RPMI7951 (cell line): ENCODE results near the gene PLA2G2D. TPM values are rescaled to one million over a fixed set of nuclear protein-coding genes. Genes with fewer than 3 reads are reported as not detected.
A peak's percentile ranks its signal among the peaks of the same experiment; 100 is the strongest.

Experiments used
- DNase-seq: peaks from one replicate; pipeline ENCODE4 v3.0.0-alpha.2; 2012; ENCODE audit warnings: low read depth
- total RNA-seq: library from RNA; depleted of rRNA; stranded (reverse); fragments of >200 nt; shearing (Covaris generic); gene quantifications from 2 replicates; pipeline ENCODE4 v1.2.3, GENCODE V29; 2014

The PLA2G2D gene
- total RNA-seq, 1 experiment from 2014 or later = not detected

- no peak for DNase-seq
These were observed 3.9 kb downstream of the PLA2G2D start for GRCh38 chr1:20115479-20115878.

GRCh38 chr1:20114021-20114648, 5.2 kb downstream of the PLA2G2D start:
- no peak for DNase-seq

DNA sequence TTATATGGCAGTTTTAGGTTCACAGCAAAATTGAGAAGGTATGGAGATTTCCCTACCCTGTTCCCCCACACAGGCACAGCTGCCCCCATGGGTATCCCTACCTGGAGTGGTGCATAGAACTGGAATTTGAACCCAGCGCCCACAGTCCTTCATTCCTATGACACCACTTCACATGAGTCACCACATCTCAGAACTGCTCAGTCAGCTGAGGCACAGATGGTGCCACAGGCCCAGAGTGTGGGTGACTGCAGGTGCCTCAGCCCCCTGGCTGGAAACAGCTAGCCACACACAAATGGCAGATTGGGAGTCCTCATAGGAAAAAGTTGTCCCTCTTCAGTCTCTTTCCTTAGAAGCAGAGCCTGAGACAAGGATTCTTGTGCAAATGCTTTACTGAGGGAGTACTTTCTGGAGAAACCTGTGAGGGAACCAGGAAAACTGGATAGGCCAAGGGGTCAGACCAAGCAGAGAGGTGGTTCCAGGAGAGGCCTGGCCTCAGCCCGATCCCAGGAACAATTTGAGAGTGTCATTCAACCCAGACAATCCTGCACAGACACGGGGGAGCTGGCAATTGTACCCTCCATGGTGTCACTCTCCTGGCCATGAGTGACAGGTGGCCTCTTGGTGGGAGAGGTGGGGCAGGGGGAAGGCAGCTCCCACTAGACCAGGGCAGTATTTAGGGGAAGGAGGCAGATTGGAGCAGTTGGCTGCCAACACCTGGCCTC, 6.9 kb downstream of the PLA2G2D start:
- DNase-seq = peak; percentile 58

GRCh38 chr1:20111452-20111851, 7.9 kb downstream of the PLA2G2D start:
- DNase-seq = no peak

DNA sequence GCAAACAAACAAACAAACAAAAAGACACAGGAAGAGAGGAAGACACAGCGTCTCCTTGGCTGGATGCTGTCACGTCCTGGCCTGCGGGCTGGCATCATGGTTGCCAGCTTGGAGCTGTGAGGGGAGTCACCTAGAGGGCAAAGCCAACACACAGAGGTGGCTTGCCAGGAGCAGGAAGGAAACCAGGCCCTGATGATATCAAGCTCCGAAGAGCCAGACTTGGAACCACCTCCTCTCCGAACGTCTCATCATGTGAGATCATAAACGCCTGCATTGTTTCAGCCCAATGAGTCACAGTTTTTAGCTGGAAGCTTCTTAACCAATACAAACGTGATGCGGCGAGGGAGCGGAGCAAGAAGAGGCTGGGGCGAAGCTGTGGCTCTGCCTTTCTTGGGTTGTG, 8.7 kb downstream of the PLA2G2D start:
- DNase-seq = peak; percentile 93

GRCh38 chr1:20109223-20109856, 10.0 kb downstream of the PLA2G2D start:
- DNase-seq = no peak

DNA sequence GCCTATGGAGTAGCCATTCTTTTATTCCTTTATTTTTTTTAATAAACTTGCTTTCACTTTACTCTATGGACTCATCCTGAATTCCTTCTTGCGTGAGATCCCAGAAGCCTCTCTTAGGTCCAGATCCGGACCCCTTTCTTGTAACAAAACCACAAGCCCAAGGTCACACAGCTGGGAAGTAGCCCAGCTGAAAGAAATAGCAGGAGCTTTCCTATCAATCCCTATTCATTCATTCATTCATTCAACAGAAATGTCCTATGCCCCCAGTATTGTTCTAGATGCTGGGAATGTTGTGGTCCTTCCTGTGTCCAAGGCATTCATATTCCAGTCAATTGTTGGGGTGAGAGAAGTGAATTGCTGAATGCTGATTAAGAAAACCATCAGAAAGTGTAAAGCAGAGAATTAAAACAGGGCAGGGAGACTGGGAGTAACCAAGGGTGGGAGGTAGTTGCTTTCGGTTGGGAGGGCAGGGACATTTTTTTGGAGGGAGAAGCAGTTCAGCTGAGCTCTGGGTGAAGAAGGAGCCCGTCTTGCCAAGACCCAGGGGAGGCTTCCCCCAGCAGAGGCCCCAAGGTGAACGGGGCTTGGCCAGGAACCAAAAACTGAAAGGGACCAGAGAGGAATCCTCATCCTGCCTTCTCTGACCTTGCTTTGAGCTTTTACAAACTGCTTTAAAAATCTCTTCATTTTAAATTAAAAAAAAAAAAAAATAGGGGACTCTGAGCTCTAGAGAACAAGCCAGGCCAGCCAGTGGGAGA, 10.8 kb downstream of the PLA2G2D start:
- peak; percentile 81 for DNase-seq

- DNase-seq = no peak
These were observed 11.5 kb downstream of the PLA2G2D start for GRCh38 chr1:20107796-20108195.

DNA sequence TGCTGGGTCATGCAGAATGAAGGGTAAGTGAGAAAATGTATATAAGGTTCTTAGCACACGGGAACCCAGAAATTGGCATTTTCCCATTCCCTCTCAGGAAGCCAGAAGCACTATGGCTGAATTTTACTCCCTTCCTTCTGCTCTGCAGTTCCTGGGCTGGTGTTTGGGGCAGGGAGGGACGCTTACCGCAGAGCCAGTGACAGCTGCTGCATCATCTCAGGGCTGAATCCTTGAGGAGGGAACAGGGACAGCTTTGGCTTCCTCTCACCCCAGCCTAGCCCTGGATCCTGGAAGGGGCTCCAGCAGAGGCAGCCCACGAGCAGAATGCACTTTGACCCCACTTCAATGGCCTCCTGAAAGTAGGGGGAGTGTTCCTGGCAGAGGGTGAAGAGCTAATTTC, 12.0 kb downstream of the PLA2G2D start:
- DNase-seq = no peak

DNA sequence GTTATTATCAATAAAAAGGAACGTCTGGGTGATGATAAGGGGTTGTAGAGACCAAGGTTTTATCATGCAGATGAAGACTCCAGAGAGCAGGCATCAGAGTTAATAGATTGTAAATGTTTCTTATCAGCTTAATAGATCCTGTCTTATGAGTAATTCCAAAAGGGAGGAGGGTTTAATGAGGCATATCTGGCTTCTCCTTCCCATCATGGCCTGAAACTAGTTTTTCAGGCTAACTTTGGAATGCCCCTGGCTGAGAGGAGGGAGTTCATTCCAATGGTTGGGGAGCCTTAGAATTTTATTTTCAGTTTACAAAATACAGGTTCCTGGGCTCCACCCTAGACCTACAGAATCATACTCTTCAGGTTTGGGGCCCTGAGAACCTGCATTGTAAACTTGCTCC, 13.5 kb downstream of the PLA2G2D start:
- no peak for DNase-seq

DNA sequence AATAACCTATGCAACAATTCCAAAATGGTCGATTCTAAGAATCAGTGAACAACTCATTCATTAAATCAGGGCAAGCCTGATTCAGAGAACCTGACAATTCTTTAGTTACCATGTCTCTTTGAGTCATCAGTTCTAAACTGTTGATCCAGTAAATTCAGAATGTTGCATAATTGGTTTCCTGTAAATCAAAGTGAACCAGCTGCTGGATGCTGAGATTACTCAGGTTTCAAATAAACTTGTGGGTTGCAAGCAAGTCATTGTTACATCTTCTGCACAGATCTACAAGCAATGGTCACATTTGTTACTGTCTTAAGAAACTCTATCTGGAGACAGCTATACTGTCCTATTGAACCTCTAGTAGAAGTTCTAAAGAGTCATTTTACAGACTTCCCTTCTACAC, 16.5 kb downstream of the PLA2G2D start:
- peak; percentile 78 for DNase-seq

DNA sequence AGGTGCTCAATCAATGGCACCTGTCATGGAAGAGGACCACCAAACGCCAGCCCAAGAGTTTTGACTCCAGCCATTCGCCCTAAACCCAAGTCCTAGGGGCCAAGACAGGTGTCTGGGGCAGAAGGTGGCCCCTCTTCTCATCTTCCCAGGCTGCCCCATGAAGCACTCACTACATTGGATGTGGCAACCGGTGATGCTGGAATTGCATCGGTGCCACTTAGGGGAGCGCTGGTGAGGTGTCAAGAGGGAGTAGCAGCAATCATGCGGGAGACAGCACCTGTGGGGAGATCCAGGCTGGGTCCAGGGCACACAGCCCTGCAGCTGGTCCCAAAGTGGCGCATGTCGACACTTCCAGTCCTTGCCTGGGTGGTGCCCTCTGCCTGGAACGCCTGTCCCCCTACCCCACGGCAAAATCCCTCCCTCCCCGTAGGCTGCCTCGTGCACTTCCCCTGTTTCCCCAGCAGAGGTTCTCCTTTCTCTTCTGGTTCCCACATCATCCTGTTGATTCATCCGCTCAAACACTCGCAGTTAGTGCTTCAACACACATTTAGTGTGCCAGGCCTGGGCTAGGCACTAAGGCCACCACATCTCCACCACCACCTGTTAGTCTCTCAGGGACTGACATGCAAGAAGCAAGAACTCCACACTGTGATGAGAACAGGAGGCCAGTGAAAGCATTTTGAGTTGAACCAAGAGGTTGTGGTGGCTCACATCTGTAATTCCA, 18.5 kb downstream of the PLA2G2D start:
- peak; percentile 65 for DNase-seq

DNA sequence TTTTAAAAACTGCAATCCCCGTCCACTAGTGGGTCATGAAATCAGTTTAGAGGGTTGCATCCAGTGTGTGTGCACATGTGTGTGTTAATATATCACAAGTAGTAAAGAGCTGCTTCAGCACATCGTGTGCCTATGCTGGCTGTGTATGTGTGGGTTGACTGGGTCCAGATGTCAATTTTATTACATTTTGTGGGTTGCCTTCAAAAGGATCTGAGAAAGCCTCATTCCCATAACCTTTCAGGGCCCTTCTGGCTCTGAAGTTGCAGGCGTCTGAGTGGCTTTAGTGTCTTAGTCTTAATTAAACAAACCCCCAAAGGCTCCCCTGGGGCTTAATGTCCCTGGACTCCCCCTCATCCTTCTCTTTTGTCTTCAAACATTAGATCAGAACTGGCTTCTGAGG, 19.8 kb downstream of the PLA2G2D start:
- peak; percentile 24 for DNase-seq

DNA sequence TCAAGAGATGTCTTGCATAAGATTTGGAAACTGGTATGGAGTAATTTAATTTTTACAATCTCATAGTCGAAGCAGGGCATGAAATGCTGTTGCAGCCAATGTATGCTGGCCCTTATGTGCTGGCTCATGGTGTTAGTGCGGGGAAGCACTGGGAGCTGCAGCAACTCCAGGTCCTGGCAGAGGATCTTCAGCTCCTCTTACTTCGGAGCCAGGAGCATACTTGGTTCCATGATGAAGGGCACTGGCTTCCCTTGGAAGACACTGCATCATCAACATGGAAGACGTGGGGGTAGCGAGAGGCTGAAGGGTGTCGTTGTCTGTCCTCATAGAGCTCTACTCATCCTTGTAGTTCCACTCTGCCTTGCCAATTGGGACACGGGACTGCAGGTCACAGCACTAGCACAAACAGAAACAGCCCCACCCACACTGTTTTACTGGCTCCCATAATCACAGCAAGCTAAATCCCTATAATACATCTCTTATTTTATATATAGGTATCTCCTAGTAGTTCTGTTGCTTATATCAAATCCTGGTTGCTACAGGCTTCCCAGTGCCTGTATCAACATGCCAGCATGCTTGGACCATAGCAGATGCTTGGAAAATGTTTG, 22.4 kb downstream of the PLA2G2D start:
- no peak for DNase-seq

- no peak for DNase-seq
These were observed 23.5 kb downstream of the PLA2G2D start for GRCh38 chr1:20095564-20096434.

GRCh38 chr1:20093940-20094391, 25.4 kb downstream of the PLA2G2D start:
- no peak for DNase-seq

- DNase-seq = no peak
These were observed 26.0 kb downstream of the PLA2G2D start for GRCh38 chr1:20093303-20093702.

GRCh38 chr1:20090641-20091040, 28.7 kb downstream of the PLA2G2D start:
- no peak for DNase-seq

DNA sequence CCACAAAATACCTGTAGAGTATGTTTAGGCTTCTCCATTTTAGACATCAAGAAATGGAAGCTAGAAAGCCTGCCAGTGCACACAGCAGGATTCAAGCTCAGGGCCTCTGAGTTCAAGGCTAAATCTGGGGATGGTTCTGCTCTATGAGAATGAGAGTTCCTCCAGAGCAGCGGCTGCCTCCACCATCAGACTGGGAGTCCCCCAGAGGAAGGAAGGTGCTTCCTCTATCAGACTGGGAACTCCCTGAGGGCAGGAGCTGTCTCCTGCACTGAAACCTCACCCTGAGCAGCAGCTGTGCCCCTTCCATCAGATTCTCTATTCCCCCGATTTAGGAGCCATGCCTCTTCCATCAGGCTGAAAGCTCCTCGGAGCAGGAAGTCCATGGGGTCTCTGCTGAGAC, 29.2 kb downstream of the PLA2G2D start:
- no peak for DNase-seq
